Astrocyte of the spinal cord (primary cell): Measurements from ENCODE around the gene KLHL22.

Source experiments
- DNase-seq: peaks from one replicate; pipeline ENCODE4 v3.0.0; 2011; ENCODE audit warnings: low read depth, low spot score
- H3K4me3 ChIP-seq: 2 replicates; pipeline ENCODE4 v1.5.1; 2011; ENCODE audit warnings: low read depth, mild to moderate bottlenecking, low read length, moderate library complexity
- in situ Hi-C: cut with HindIII; loops from 2 replicates; pipeline ENCODE4 v1.10.0; 2017; ENCODE audit warnings: low sequenced_read_pairs
- TF ChIP-seq, protein P1 (sequence below): IDR thresholded peaks from 2 replicates; pipeline ENCODE4 v1.5.1; 2012; ENCODE audit warnings: low read depth, mild to moderate bottlenecking, low read length, inconsistent platforms

The KLHL22 gene

GRCh38 chr22:20441631-20442484 lies 53.7 kb downstream of the KLHL22 start:
- DNase-seq: no peak
- TF ChIP-seq, protein P1, sequence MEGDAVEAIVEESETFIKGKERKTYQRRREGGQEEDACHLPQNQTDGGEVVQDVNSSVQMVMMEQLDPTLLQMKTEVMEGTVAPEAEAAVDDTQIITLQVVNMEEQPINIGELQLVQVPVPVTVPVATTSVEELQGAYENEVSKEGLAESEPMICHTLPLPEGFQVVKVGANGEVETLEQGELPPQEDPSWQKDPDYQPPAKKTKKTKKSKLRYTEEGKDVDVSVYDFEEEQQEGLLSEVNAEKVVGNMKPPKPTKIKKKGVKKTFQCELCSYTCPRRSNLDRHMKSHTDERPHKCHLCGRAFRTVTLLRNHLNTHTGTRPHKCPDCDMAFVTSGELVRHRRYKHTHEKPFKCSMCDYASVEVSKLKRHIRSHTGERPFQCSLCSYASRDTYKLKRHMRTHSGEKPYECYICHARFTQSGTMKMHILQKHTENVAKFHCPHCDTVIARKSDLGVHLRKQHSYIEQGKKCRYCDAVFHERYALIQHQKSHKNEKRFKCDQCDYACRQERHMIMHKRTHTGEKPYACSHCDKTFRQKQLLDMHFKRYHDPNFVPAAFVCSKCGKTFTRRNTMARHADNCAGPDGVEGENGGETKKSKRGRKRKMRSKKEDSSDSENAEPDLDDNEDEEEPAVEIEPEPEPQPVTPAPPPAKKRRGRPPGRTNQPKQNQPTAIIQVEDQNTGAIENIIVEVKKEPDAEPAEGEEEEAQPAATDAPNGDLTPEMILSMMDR: no peak
- in situ Hi-C loops: no loop called here
- H3K4me3 ChIP-seq: no peak overlapping the region

- in situ Hi-C loops: no loop called here
- TF ChIP-seq, protein P1: no peak
Observed at GRCh38 chr22:20440637-20441591, 54.7 kb downstream of the KLHL22 start.

GRCh38 chr22:20439928-20440575 lies 55.5 kb downstream of the KLHL22 start:
- DNase-seq: no peak
- TF ChIP-seq, protein P1: no peak
- in situ Hi-C loops: no loop called here
- no peak overlapping the region for H3K4me3 ChIP-seq

More at GRCh38 chr22:20440637-20441591, 54.7 kb downstream of the KLHL22 start:
- DNase-seq: no peak
- no peak overlapping the region for H3K4me3 ChIP-seq

- no peak for DNase-seq
- H3K4me3 ChIP-seq: no peak overlapping the region
- TF ChIP-seq, protein P1: no peak
- in situ Hi-C loops: no loop called here
Observed at GRCh38 chr22:20439556-20439927, 56.1 kb downstream of the KLHL22 start.

DNA sequence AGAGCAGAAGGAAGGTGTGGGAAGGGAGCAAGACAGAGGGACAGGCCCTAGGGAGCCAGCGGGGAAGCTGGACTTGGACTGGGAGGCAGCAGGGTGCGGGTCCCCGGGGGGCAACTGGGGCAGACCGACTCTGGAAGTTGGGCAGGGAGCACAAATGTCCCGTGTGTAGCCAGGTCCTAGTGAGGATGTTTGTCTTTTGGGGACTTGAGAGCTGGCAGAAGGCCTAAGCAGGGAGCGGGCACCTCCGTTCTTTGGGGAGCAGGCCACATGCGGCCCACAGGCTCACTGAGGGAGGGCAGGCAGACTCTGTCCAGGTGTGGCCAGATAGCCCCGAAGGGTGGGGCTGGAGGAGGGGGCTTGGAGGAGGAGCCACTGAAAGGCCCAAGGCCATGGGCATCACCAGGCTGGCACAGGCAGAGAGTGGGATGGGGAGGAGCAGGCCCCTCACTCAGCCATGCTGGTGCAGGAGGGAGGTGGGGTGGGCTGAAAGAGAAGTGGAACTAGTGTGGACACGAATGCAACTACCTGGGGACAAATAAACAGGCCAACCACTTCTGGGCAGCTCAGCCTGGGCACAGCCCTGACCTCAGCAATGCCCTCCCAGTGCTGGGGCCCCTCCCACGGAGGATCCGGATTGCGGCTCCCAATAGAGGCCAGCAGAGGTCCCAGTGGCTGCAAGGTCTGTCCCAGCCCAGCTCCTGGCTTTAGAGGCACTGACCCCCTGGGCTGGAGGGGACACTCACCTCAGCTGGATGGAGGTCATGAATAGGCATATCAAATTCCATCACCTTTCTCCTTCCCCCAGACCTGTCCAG lies 56.7 kb downstream of the KLHL22 start:
- peak overlapping the region; percentile 53 for H3K4me3 ChIP-seq
- in situ Hi-C loops: no loop called here
- TF ChIP-seq, protein P1: peak; percentile 28
- no peak for DNase-seq

- DNase-seq: no peak
- TF ChIP-seq, protein P1: no peak
- in situ Hi-C loops: no loop called here
- peak overlapping the region; percentile 53 for H3K4me3 ChIP-seq
Observed at GRCh38 chr22:20438427-20438677, 57.2 kb downstream of the KLHL22 start.
